Retinal pigment epithelial cell (primary cell): ENCODE measurements around the gene TUBB1.
A peak's percentile ranks its signal among the peaks of the same experiment; 100 is the strongest.
"Not testable (repeated sequence)": the region's sequence is repeated elsewhere in the genome, so short reads cannot be mapped to it uniquely, and the experiment has no call there.

ENCODE experiments used
- DNase-seq: peaks from one replicate; pipeline ENCODE4 v3.0.0-alpha.2; 2010; ENCODE audit warnings: low read depth
- H3K4me3 ChIP-seq: 2 replicates; pipeline ENCODE4 v1.5.1; 2011; ENCODE audit warnings: mild to moderate bottlenecking, low read length, control low read depth, moderate library complexity
- TF ChIP-seq, protein P1 (sequence below): conservative IDR thresholded peaks from 2 replicates; pipeline ENCODE4 v1.5.1; 2011; ENCODE audit warnings: low read depth, low read length, control low read depth, inconsistent platforms

The TUBB1 gene

DNA sequence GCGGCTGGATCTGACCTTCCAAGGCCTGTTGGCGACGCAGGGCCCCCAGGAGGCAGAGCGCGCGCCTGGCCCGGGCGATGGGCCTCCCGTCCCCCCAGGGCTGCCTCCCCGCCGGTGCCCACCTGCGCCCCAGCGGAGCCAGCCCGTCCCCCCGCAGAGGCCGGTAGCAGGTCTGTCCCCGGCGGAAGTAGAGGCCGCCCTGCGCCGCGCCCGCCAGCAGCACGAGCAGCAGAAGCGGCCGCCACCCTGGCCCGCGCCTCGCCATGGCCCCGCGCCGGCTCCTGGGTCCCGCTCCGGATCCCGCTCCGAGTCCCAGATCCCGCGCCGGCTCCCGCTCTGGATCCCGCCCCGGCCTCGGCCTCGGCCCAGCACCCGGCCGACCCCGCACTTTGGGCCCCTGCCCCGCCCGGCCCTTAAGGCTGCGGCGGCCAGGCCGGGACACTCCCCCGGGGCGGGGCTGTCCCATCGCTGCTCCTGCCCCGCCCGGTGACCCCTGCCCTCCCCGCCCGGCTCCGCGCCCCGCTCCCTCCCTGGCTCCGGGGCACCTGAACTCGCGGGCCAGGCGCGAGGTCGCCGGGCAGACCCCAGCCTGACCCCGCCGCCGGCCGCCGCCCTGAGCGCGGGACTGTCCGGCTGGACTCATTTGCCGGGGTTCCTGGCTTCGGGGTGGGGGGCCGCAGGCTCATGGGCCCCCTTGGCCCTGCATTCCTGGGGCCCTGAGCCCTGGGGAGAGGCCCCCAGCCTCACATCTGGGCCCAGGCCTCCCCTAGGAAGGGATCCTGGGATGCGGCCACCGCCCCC lies 12.2 kb upstream of the TUBB1 start, which contains the start of gene CTSZ:
CTSZ (minus strand) TSS at position 391 of the 801 bp plus-strand sequence; CDS start at position 265, 126 bp downstream.
- TF ChIP-seq, protein P1, sequence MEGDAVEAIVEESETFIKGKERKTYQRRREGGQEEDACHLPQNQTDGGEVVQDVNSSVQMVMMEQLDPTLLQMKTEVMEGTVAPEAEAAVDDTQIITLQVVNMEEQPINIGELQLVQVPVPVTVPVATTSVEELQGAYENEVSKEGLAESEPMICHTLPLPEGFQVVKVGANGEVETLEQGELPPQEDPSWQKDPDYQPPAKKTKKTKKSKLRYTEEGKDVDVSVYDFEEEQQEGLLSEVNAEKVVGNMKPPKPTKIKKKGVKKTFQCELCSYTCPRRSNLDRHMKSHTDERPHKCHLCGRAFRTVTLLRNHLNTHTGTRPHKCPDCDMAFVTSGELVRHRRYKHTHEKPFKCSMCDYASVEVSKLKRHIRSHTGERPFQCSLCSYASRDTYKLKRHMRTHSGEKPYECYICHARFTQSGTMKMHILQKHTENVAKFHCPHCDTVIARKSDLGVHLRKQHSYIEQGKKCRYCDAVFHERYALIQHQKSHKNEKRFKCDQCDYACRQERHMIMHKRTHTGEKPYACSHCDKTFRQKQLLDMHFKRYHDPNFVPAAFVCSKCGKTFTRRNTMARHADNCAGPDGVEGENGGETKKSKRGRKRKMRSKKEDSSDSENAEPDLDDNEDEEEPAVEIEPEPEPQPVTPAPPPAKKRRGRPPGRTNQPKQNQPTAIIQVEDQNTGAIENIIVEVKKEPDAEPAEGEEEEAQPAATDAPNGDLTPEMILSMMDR = no peak
- peak within 1 kb of the TSS; percentile 55 for H3K4me3 ChIP-seq
- DNase-seq = no peak

DNA sequence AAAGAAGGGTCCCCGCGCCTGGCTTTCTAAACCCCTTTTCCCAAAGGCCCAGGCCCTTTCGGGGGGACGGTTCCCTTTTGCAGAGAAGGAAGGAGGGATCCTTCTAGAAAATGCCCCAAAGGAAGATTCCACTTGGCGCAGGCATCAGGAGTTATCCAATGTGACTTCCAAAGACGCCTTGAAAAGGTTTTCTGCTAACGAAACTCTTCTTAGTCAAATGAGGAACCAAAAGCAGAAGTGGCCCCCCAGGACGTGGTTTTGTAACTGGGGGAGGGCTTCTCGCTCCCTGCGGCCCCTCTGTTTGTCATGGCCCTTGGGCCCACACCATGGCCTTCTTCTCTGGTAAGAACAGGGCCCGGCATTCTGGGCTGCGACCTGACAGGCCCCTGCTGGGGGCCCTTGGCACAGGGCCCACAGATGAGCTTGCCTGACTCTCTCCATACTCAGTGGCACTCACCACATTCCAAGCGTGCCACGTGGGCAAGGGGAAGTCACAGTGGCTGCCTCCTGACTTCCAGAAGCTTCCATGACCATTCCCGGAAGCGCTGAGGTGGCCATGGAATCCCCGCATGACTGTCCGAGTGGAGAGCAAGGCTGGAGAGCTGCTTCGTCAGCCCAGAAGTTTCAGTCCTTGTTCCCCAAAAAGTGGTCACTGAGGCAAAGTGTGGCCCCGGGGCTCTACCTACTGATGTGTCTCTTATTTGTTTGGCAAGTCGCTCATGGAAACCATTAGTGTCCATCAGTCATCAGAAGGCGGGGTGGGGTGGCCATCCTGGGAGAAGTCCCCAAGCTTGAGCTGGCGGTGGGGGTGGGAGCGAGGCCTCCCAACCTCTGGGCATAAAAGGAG lies 11.3 kb upstream of the TUBB1 start:
- DNase-seq = no peak
- TF ChIP-seq, protein P1 = no peak
- H3K4me3 ChIP-seq = no peak overlapping the region

DNA sequence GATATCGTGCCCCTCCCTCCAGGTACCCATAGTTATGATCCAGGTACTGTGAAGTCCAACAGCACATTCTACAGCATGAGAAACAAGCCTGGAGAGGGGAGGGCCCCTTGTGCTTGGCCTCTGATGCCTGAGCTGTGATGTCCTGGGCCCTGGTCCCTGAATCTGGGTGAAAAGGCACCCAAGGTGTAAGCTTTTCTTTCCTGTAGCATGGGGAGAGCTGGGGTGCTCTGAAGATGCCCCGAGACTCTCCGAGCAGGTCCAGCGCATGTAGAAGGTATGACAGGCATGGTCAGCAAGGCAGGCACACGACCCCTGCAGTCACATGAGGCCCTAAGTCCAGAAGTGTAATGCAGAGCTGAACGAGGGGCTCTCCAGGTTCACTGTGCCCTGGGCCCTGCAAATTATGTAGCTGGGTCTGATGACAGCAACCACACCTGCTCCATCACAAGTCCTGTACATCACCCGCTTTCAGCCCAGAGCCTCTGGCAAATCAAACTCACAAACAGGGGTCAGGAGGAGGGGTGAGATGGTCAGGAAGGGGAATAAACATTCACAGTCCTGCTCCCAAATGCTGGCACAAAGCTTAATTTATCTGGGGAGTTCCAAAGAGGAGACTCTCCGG lies 10.4 kb upstream of the TUBB1 start:
- TF ChIP-seq, protein P1 = no peak
- no peak for DNase-seq
- no peak overlapping the region for H3K4me3 ChIP-seq

DNA sequence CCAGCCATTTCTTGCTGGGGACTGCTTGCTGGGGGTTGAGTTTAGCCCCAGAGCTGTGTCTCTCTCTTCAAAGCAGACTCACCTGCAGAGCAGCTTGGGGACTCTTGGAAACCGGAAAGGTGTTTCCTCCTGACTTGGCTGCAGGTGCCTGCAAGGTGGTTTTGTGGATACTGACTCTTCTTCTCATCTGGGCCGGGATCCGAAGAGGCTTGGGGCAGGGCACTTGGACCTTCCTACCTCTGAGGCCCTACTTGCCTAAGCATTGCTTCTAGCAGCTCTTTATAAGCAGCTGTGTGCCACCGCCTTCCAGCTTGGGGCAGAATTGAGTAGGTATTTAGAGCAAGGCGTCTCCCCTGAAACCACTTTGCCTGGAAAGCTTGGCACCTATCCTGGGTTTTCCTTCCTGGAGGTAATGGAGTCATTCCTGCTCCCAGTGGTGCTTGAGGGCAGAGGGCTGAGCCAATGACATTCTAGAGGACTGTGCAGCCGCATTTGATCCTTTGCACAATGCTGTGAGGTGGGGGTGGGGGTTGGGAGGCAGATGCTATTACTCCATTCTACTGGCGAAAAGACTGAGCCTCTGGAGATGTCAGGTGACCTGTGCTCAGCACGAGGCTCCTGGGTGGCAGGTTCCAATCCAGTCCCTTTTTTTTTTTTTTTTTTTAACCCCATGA lies 8.8 kb upstream of the TUBB1 start:
- TF ChIP-seq, protein P1 = no peak
- no peak for DNase-seq
- no peak overlapping the region for H3K4me3 ChIP-seq

DNA sequence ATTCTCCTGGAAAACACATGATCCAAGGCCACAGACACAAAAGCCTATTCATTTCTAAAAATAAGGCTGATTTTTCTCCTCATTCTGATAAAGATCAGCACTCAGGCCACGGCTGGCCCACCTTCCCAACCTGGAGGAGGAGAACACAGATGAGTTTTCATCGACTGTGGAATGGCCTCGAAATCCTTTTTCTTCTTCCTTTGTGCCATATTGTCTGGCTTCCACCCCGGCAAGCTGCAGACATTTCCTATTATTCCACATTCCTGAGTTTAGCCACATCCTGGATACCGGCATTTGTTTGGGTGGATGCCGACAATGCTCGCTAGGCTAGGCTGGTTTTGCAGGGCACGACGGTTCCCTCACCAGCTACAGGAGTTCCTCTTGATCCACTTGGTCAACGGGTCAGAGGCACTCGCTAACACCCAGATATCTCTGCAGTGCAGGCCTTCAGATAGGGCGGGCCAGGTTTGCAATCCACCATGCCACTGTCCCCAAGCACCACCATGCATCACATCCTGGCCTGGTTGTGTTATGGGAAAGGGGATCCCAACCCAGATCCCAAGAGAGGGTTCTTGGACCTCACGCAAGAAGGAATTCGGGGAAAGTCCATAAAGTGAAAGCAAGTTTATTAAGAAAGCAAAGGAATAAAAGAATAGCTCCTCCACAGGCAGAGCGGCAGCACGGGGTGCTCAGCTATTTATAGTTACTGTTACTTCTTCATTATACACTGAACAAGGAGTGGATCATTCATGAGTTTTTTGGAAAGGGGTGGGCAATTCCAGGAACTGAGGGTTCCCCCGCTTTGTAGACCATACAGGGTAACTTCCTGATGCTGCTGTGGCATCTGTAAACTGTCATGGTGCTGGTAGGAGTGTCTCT lies 8.0 kb upstream of the TUBB1 start:
- peak; percentile 74 for DNase-seq
- H3K4me3 ChIP-seq = no peak overlapping the region
- TF ChIP-seq, protein P1 = no peak

DNA sequence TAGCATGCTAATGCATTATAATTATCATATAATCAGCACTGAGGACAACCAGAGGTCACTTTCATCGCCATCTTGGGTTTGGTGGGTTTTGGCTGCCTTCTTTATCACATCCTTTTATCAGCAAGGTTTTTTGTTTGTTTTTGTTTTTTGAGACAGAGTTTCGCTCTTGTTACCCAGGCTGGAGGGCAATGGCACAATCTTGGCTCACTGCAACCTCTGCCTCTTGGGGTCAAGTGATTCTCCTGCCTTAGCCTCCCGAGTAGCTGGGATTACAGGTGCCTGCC lies 7.4 kb upstream of the TUBB1 start:
- not testable (repeated sequence) for DNase-seq, H3K4me3 ChIP-seq
